Esophagus squamous epithelium (tissue), 4 donors: ENCODE results near the gene PICK1.

Experiments used
- POLR2A ChIP-seq, 4 donors: fragments of 450-650 bp; IDR thresholded peaks; one replicate each; pipeline ENCODE4 v1.6.1; 2017; ENCODE audit warnings: antibody characterized with exemption in 4 of 4, mild to moderate bottlenecking in 4 of 4, moderate library complexity in 3 of 4
- TF ChIP-seq, protein P1 (sequence below), 6 experiments: fragments of 450-650 bp in 4 of 6; fragments of 200-600 bp in 2 of 6; sonication (generic) in 2 of 6; IDR thresholded peaks; one replicate each; pipeline ENCODE4 v1.5.1; 2016 to 2019; ENCODE audit warnings: antibody characterized with exemption in 6 of 6, mild to moderate bottlenecking in 4 of 6, moderate library complexity in 4 of 6

DNA sequence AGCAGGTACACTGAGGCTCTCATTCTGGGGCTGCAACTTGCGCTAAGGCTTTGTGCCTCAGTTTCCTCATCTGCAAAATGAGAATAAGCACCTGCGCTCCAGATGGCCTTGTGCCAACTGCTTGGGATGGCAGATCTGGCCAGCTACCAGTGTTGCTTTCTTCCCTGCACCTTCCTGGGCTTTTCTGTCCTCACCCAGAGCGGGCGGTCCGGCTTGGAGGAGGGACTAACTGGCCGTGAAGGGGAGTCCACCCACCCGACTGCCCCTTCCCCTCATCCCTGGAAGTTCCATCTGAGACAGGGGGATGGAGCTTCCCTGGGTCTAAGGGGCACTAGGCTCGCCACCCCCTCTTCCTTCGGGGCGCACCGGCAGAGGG, 23.3 kb downstream of the PICK1 start:
- TF ChIP-seq POLR2A (IDR thresholded peaks at IDR 0.05) = no peak
- TF ChIP-seq, protein P1, sequence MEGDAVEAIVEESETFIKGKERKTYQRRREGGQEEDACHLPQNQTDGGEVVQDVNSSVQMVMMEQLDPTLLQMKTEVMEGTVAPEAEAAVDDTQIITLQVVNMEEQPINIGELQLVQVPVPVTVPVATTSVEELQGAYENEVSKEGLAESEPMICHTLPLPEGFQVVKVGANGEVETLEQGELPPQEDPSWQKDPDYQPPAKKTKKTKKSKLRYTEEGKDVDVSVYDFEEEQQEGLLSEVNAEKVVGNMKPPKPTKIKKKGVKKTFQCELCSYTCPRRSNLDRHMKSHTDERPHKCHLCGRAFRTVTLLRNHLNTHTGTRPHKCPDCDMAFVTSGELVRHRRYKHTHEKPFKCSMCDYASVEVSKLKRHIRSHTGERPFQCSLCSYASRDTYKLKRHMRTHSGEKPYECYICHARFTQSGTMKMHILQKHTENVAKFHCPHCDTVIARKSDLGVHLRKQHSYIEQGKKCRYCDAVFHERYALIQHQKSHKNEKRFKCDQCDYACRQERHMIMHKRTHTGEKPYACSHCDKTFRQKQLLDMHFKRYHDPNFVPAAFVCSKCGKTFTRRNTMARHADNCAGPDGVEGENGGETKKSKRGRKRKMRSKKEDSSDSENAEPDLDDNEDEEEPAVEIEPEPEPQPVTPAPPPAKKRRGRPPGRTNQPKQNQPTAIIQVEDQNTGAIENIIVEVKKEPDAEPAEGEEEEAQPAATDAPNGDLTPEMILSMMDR (IDR thresholded peaks at IDR 0.05) = no peak
